GM23338 (cell line): ENCODE data around the gene UBN1. TPM values are rescaled to one million over a fixed set of nuclear protein-coding genes. Genes with fewer than 3 reads are reported as not detected.

Source experiments
- ATAC-seq: fragments of 200-7000 bp; cut with Tn5 transposase; 3 replicates; pipeline ENCODE4 v1.9.1; 2020
- DNase-seq: peaks from one replicate; pipeline ENCODE4 v3.0.0-alpha.2; 2015; ENCODE audit warnings: low spot score
- H2AFZ ChIP-seq: fragments of 200-600 bp; sonication (generic); 2 replicates; pipeline ENCODE4 v1.8.0; 2016; ENCODE audit warnings: antibody characterized with exemption, mild to moderate bottlenecking, moderate library complexity
- H3F3A ChIP-seq: fragments of 200-600 bp; sonication (generic); replicated peaks from 2 replicates; pipeline ENCODE4 v1.8.0; 2017; ENCODE audit warnings: antibody characterized with exemption, mixed run types, low read depth
- H3K27ac ChIP-seq: fragments of 200-600 bp; sonication (generic); 2 replicates; pipeline ENCODE4 v1.6.1; 2016; ENCODE audit warnings: low read depth
- H3K27me3 ChIP-seq: fragments of 200-600 bp; sonication (generic); 2 replicates; pipeline ENCODE4 v1.8.0; 2016; ENCODE audit warnings: mild to moderate bottlenecking, mixed run types, moderate library complexity; ENCODE audit not compliant: insufficient read depth
- H3K36me3 ChIP-seq: fragments of 200-600 bp; sonication (generic); 2 replicates; pipeline ENCODE4 v1.8.0; 2016; ENCODE audit warnings: mild to moderate bottlenecking; ENCODE audit not compliant: insufficient read depth
- H3K4me1 ChIP-seq: fragments of 200-600 bp; sonication (generic); 2 replicates; pipeline ENCODE4 v1.8.0; 2016; ENCODE audit warnings: mild to moderate bottlenecking, moderate library complexity; ENCODE audit not compliant: insufficient read depth
- H3K4me2 ChIP-seq: fragments of 200-600 bp; sonication (generic); 2 replicates; pipeline ENCODE4 v1.7.1; 2017; ENCODE audit warnings: mixed run types
- H3K4me3 ChIP-seq: fragments of 200-600 bp; sonication (generic); 2 replicates; pipeline ENCODE4 v1.6.1; 2016; ENCODE audit warnings: mixed run types
- H3K79me2 ChIP-seq: fragments of 200-600 bp; sonication (generic); replicated peaks from 2 replicates; pipeline ENCODE4 v1.8.0; 2017; ENCODE audit warnings: mild to moderate bottlenecking; ENCODE audit not compliant: insufficient read depth
- H3K9me2 ChIP-seq: fragments of 200-600 bp; sonication (generic); 2 replicates; pipeline ENCODE4 v1.8.0; 2017; ENCODE audit not compliant: insufficient read depth
- H4K20me1 ChIP-seq: fragments of 200-600 bp; sonication (generic); replicated peaks from 2 replicates; pipeline ENCODE4 v1.8.0; 2017; ENCODE audit warnings: mild to moderate bottlenecking; ENCODE audit not compliant: insufficient read depth
- H3K27ac Mint-ChIP-seq: 2 replicates; pipeline ENCODE4 v1.8.0; 2020; ENCODE audit warnings: inconsistent platforms, mild to moderate bottlenecking, moderate library complexity, mixed read lengths
- H3K27me3 Mint-ChIP-seq: 3 replicates; pipeline ENCODE4 v1.8.0; 2022; ENCODE audit warnings: low read depth, mild to moderate bottlenecking, moderate library complexity, mixed read lengths, inconsistent platforms; ENCODE audit not compliant: insufficient read depth, poor library complexity
- H3K36me3 Mint-ChIP-seq: 3 replicates; pipeline ENCODE4 v1.8.0; 2021; ENCODE audit warnings: low read depth, mild to moderate bottlenecking, inconsistent platforms, moderate library complexity, mixed read lengths
- H3K4me1 Mint-ChIP-seq: 3 replicates; pipeline ENCODE4 v1.8.0; 2020; ENCODE audit warnings: mild to moderate bottlenecking, inconsistent platforms, mixed read lengths
- H3K4me3 Mint-ChIP-seq: 3 replicates; pipeline ENCODE4 v1.8.0; 2021; ENCODE audit warnings: moderate library complexity, mild to moderate bottlenecking, inconsistent platforms, mixed read lengths
- H3K9me3 Mint-ChIP-seq: 3 replicates; pipeline ENCODE4 v1.8.0; 2020; ENCODE audit warnings: moderate library complexity, mild to moderate bottlenecking, inconsistent platforms, mixed read lengths
- EZH2 ChIP-seq: fragments of 200-600 bp; sonication (generic); IDR thresholded peaks from one replicate; pipeline ENCODE4 v1.8.0; 2017; ENCODE audit warnings: antibody characterized with exemption, mild to moderate bottlenecking, low read depth; ENCODE audit not compliant: unreplicated experiment
- EZH2phosphoT487 ChIP-seq: fragments of 200-600 bp; sonication (generic); IDR thresholded peaks from one replicate; pipeline ENCODE4 v1.8.1; 2018; ENCODE audit warnings: antibody characterized with exemption; ENCODE audit not compliant: unreplicated experiment
- ZNF114 ChIP-seq: fragments of 250-450 bp; sonication (Bioruptor Pico); IDR thresholded peaks from 2 replicates; pipeline ENCODE4 v1.5.0; 2020; ENCODE audit warnings: mild to moderate bottlenecking, moderate library complexity
- ZNF331 ChIP-seq: fragments of 250-450 bp; sonication (Bioruptor Pico); IDR thresholded peaks from 2 replicates; pipeline ENCODE4 v1.5.0; 2020; ENCODE audit warnings: low read depth, mild to moderate bottlenecking, moderate library complexity
- polyA plus RNA-seq: library from polyadenylated mRNA; unstranded; fragments of >200 nt; fragmentation: Nextera tagmentation; extraction: Ambion mirVana; gene quantifications from 2 replicates; pipeline ENCODE4 v1.2.1, GENCODE V29; 2016
- total RNA-seq: library from RNA; depleted of rRNA; stranded (reverse); fragments of >200 nt; shearing (Covaris generic); gene quantifications from 2 replicates; pipeline ENCODE4 v1.2.3, GENCODE V29; 2014
- TF ChIP-seq, protein P1 (sequence below): IDR thresholded peaks from one replicate; pipeline ENCODE4 v1.6.1; 2018; ENCODE audit warnings: antibody characterized with exemption; ENCODE audit not compliant: unreplicated experiment
- TF ChIP-seq, protein P2 (sequence below): IDR thresholded peaks from 2 replicates; pipeline ENCODE4 v1.6.1; 2016; ENCODE audit warnings: antibody characterized with exemption

Gene UBN1
- total and polyA plus RNA-seq, 2 experiments from 2014 or later, result 18.3 to 46.8 TPM

DNA sequence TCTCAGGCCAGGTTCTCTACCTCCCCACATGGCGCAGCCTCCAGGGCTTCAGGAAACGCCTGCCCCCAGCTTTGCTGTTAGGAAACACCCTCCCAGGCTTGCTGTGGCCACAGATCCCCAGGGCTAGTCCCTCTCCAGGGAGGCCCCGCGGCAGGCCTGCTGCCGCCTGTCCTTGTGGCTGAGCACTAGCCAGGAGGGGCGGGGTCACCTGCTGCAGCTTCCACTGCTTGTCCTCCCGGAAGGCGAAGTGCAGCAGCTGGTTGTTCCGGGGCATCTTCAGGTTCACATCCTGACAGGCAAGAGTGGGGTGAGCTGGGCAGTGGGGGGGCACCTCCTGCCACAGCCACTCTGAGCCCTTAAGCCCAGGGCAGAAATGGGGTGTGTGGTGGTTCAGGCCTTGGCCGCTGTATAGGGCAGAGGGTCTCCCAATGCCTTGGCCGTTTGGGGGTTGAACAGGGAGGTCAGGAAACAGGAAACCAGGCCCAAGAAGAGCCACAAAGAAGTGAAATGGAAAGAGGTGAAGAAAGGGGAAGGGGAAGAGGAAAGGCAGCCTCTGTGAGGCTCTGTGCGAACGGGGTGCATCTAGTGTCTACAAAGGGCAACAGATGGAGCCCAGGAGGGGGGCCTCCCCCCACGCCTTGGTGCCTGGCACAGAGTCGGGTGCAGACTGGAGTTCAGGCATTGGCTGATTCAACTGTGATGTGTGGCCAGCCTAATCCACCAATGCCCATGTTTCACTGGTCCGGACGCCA lies 46.8 kb upstream of the UBN1 start:
- Histone ChIP-seq H3K27ac (no peak overlapping the region), H3F3A (peaks cover 16% of the 10 kb centered on the region; the same call in 1 of the 2 replicates), H3K79me2 (no peaks in the 10 kb centered on the region), H4K20me1 (no peaks in the 10 kb centered on the region), H3K36me3 (peaks cover 3% of the 10 kb centered on the region; the same call in 1 of the 2 replicates), H3K27me3 (no peaks in the 10 kb centered on the region), H3K4me2 (peak overlapping the region; percentile 81), H2AFZ (no peak overlapping the region), H3K4me3 (peak overlapping the region; percentile 57; the same call in 1 of the 2 replicates), H3K4me1 (peaks cover 28% of the 10 kb centered on the region; the same call in 1 of the 2 replicates), H3K9me2 (no peaks in the 10 kb centered on the region)
- Mint-ChIP-seq H3K4me1 (peaks cover 26% of the 10 kb centered on the region), H3K36me3 (peaks cover 16% of the 10 kb centered on the region), H3K9me3 (no peaks in the 10 kb centered on the region), H3K4me3 (peak overlapping the region; percentile 78), H3K27ac (no peak overlapping the region), H3K27me3 (peaks cover 12% of the 10 kb centered on the region)
- TF ChIP-seq ZNF331 (CRISPR knock-in tag) (no peak), EZH2phosphoT487 (no peak), EZH2 (no peak)
- TF ChIP-seq, protein P1, sequence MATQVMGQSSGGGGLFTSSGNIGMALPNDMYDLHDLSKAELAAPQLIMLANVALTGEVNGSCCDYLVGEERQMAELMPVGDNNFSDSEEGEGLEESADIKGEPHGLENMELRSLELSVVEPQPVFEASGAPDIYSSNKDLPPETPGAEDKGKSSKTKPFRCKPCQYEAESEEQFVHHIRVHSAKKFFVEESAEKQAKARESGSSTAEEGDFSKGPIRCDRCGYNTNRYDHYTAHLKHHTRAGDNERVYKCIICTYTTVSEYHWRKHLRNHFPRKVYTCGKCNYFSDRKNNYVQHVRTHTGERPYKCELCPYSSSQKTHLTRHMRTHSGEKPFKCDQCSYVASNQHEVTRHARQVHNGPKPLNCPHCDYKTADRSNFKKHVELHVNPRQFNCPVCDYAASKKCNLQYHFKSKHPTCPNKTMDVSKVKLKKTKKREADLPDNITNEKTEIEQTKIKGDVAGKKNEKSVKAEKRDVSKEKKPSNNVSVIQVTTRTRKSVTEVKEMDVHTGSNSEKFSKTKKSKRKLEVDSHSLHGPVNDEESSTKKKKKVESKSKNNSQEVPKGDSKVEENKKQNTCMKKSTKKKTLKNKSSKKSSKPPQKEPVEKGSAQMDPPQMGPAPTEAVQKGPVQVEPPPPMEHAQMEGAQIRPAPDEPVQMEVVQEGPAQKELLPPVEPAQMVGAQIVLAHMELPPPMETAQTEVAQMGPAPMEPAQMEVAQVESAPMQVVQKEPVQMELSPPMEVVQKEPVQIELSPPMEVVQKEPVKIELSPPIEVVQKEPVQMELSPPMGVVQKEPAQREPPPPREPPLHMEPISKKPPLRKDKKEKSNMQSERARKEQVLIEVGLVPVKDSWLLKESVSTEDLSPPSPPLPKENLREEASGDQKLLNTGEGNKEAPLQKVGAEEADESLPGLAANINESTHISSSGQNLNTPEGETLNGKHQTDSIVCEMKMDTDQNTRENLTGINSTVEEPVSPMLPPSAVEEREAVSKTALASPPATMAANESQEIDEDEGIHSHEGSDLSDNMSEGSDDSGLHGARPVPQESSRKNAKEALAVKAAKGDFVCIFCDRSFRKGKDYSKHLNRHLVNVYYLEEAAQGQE, result no peak
- ATAC-seq, result no peak
- DNase-seq, result no peak

DNA sequence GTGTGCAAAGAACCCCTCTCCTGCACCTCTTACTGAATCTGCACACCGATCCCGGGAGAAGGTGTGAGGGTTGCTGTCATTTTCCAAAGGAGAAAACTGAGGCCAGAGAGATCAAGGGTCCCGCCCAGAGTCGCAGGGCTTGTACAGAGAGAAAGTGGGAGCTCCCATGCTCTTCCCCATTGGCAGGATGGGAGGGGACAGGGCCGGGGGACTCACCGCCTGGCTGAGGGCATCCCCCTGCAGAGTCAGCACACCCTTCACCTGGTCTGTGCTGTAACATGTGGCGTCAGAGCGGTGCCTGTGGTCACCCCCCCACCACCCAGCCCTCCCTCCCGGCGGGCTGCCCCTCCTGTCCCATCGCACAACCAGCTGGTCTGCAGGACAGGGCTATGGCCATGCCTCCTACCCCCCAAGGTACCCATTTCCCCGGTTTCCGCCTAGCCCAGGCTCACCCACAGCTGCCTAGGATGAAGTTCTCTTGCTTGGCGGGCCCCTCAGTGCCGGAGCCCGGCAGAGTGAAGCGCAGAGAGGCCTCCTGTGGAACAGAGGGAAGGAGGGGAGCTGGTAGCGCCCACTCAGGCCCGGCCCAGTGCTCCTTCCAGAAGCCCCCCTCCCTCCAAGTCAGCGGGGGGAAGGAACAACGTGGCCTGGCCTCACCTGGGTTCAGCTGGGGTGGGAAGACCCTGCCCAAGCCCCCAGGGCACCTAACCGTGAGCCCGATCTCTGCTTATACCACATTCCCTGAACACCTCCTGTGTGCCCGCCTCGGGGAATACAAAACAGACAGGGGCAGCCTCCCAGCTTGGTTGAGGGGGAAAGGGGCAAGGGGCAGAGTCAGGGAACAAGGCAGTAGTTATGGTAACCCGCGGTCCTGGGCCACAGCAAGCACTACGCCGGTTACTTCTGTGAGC lies 46.0 kb upstream of the UBN1 start:
- Mint-ChIP-seq H3K36me3 (peaks cover 20% of the 10 kb centered on the region), H3K4me3 (peak overlapping the region; percentile 78), H3K9me3 (no peaks in the 10 kb centered on the region), H3K4me1 (peaks cover 26% of the 10 kb centered on the region), H3K27me3 (peaks cover 12% of the 10 kb centered on the region), H3K27ac (no peak overlapping the region)
- Histone ChIP-seq H3K27me3 (no peaks in the 10 kb centered on the region), H3K36me3 (peaks cover 3% of the 10 kb centered on the region; the same call in 1 of the 2 replicates), H3F3A (peaks cover 18% of the 10 kb centered on the region; the same call in 1 of the 2 replicates), H3K4me2 (peak overlapping the region; percentile 81), H3K4me1 (peaks cover 28% of the 10 kb centered on the region; the same call in 1 of the 2 replicates), H3K79me2 (no peaks in the 10 kb centered on the region), H3K9me2 (no peaks in the 10 kb centered on the region), H3K27ac (0 out of 2 replicates have a peak overlapping the region, but pooled peaks have one; percentile 66), H3K4me3 (peak overlapping the region; percentile 57), H4K20me1 (no peaks in the 10 kb centered on the region), H2AFZ (peak overlapping the region; percentile 90)
- ATAC-seq (peak; percentile 4), DNase-seq (peak; percentile 27)
- TF ChIP-seq EZH2 (no peak), ZNF114 (no peak), EZH2phosphoT487 (no peak), ZNF331 (CRISPR knock-in tag) (no peak)
- TF ChIP-seq, protein P2, sequence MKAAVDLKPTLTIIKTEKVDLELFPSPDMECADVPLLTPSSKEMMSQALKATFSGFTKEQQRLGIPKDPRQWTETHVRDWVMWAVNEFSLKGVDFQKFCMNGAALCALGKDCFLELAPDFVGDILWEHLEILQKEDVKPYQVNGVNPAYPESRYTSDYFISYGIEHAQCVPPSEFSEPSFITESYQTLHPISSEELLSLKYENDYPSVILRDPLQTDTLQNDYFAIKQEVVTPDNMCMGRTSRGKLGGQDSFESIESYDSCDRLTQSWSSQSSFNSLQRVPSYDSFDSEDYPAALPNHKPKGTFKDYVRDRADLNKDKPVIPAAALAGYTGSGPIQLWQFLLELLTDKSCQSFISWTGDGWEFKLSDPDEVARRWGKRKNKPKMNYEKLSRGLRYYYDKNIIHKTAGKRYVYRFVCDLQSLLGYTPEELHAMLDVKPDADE, result no peak
- TF ChIP-seq, protein P1, result no peak
